ENCODE data around the gene RUVBL2.
"Not testable (repeated sequence)": the region's sequence is repeated elsewhere in the genome, so short reads cannot be mapped to it uniquely, and the experiment has no call there.

RUVBL2 gene

GRCh38 chr19:49050376-49051033 lies 56.8 kb downstream of the RUVBL2 start:
- not testable (repeated sequence) for DNase-seq

GRCh38 chr19:49056101-49056901 lies 62.6 kb downstream of the RUVBL2 start:
- peak; percentile 28 for DNase-seq

GRCh38 chr19:49056902-49057596 lies 63.4 kb downstream of the RUVBL2 start:
- not testable (repeated sequence) for DNase-seq

GRCh38 chr19:49057636-49058234 lies 64.0 kb downstream of the RUVBL2 start, which contains the start of gene CGB7:
CGB7 (minus strand) TSS chr19:49057749; CDS start chr19:49055375, 2,374 bp downstream.
- no peak for DNase-seq

GRCh38 chr19:49058562-49058961 lies 64.9 kb downstream of the RUVBL2 start:
- DNase-seq = no peak

- no peak for DNase-seq
Observed at GRCh38 chr19:49059053-49059452, 65.4 kb downstream of the RUVBL2 start.

GRCh38 chr19:49061000-49061399 lies 67.3 kb downstream of the RUVBL2 start:
- no peak for DNase-seq

- DNase-seq = no peak
Observed at GRCh38 chr19:49061445-49061844, 67.8 kb downstream of the RUVBL2 start.

GRCh38 chr19:49064029-49064629 lies 70.4 kb downstream of the RUVBL2 start:
- peak; percentile 6 for DNase-seq

- peak; percentile 28 for DNase-seq
Observed at GRCh38 chr19:49064768-49065611, 71.3 kb downstream of the RUVBL2 start, which contains the start of gene NTF4. NTF4 (minus strand) TSS chr19:49064818; CDS start chr19:49061997, 2,821 bp downstream.
